HG03469 (cell line): ENCODE measurements around the gene SEC24C.
"Not testable (repeated sequence)": the region's sequence is repeated elsewhere in the genome, so short reads cannot be mapped to it uniquely, and the experiment has no call there.

ENCODE experiments used
- ATAC-seq: cut with Tn5 transposase; IDR thresholded peaks from one replicate; pipeline ENCODE4 v1.9.1; 2021; ENCODE audit warnings: mild to moderate bottlenecking, moderate library complexity, moderate number of reproducible peaks; ENCODE audit not compliant: unreplicated experiment

The SEC24C gene

DNA sequence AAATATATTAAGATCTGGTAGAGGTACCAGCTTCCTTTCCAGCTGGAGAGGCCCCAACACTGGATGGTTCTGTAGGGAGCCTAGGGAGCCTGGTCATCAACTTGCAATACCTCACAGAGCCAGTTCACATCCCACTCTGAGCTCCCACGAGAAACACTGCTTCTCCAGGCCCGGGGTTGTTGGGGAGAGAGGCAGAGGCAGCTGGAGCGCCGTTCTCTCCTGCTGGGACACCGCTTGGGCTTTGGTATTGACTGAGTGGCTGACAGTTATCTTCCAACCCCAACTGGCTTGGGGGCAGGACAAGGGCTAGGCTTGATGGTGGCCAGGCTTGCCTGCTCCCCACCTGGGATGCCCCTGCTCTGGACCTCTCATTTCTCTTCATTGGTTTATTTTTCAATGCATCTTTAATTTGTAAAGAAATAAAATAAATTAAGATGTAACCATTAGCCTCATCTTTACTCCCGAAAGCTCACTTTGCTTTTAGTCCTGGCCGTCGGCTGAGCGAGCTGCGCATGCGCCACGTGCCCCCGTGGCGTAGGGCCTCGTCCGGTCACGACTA, 27.6 kb downstream of the SEC24C start:
- peak; percentile 23 for ATAC-seq

DNA sequence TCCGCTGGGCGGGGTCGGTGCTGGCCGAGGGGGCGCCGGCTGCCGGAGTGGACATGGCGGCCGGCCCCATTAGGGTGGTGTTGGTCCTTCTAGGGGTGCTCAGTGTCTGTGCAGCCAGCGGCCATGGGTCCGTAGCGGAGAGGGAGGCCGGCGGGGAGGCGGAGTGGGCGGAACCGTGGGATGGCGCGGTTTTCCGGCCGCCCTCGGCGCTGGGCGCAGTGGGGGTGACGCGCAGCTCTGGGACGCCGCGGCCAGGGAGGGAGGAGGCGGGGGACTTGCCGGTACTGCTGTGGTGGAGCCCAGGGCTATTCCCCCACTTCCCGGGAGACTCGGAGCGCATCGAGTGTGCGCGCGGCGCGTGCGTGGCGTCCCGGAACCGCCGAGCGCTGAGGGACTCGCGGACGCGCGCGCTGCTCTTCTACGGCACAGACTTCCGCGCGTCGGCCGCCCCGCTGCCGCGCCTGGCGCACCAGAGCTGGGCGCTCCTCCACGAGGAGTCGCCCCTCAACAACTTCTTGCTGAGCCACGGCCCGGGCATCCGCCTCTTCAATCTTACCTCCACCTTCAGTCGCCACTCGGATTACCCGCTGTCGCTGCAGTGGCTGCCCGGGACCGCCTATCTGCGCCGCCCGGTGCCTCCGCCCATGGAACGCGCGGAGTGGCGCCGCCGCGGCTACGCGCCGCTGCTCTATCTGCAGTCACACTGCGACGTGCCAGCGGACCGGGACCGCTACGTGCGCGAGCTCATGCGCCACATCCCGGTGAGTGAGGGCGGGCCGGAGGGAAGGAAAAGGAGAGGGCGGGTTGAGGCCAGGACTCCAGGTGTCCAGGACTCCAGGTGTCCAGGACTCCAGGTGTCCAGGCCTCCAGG, 28.3 kb downstream of the SEC24C start:
- ATAC-seq: peak; percentile 29

DNA sequence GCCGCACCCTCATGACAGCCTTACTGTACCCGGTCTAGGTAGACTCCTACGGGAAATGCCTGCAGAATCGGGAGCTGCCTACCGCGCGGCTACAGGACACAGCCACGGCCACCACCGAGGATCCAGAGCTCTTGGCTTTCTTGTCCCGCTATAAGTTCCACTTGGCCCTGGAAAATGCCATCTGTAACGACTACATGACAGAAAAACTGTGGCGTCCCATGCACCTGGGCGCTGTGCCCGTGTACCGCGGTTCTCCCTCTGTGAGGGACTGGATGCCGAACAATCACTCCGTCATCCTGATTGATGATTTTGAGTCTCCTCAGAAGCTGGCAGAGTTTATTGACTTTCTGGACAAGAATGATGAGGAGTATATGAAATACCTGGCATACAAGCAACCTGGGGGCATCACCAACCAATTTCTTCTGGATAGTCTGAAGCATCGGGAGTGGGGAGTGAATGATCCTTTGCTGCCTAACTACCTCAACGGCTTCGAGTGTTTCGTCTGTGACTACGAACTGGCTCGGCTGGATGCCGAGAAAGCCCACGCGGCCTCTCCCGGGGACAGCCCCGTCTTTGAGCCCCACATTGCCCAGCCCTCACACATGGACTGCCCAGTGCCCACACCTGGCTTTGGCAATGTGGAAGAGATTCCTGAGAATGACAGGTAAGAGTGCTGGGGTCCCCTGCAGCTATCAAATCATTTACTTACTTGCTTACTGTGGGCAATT, 29.1 kb downstream of the SEC24C start:
- no peak for ATAC-seq

DNA sequence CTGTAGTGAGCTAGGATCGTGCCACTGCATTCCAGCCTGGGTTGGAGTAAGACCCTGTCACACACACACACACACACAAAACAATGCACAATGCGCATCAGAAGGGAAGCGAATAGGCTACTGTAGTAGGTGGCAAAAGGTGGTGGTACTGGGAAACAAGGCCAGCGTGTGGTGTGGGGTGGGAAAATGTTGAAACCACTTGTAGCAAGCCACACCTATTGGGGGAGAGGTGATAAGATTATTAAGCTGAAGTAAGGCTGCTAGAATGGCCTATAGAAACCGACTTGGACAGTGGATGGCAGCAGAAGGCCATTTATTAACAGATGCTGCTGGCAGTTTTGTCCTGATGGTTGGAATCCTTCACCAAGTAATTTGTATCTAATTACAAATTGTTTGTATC, 30.5 kb downstream of the SEC24C start:
- ATAC-seq: no peak

DNA sequence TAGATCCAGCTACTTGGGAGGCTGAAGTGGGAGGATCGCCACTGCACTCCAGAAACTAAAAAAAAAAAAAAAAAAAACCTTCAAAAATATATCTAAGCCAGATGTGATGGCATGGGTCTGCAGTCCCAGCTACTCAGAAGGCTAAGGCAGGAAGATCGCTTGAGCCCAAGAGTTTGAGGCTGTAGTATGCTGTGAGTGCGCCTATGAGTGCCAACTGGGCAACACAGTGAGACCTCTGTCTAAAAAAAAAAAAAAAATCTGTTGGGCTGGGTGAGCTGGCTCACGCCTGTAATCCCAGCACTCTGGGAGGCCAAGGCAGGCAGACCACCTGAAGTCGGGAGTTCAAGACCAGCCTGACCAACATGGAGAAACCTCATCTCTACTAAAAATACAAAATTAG, 34.8 kb downstream of the SEC24C start:
- ATAC-seq: no peak

DNA sequence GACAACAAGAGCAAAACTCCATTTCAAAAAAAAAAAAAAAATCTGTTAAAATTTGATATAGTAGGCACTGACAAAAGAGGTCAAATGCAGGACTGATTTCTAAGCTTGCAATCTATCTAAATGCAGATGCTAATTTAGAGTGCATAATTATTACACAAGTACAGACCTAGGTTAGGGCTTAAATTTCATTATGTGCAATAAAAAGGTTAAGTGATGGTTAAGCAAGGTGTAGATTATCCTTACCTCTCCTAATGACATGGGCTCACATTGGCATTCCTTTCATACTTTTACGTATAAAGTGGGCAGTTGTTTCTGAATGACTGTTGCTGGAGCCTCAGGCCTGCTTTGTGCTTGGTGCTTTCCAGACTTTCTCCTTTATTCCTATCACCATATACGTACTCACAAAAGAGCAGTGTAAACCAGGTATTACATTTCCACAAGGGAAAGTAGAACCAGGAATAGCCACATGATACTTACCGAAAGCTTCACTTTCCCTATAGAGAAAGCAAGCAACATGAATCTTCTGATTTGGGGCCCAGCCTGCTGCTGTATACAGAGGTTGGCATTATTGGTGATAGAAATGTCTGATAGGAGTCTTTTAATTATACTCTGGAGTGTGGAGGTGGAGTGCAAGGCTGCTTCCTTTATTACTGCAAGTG, 35.5 kb downstream of the SEC24C start:
- ATAC-seq: no peak

DNA sequence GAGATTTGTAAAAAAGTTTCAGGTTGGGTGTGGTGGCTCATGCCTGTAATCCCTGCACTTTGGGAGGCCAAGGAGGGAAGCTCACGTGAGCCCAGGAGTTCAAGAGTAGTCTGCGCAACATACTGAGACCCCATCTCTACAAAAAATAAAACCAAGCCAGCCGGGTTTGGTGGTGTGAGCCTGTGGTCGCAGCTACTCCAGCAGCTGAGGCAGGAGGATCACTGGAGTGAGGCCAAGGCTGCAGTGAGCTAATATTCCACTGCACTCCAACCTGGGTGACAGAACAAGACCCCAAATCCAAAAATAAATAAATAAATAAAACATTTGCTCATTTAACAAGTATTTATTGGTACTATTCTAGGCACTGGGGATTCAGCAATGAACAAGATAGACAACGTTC, 36.1 kb downstream of the SEC24C start:
- ATAC-seq: no peak

DNA sequence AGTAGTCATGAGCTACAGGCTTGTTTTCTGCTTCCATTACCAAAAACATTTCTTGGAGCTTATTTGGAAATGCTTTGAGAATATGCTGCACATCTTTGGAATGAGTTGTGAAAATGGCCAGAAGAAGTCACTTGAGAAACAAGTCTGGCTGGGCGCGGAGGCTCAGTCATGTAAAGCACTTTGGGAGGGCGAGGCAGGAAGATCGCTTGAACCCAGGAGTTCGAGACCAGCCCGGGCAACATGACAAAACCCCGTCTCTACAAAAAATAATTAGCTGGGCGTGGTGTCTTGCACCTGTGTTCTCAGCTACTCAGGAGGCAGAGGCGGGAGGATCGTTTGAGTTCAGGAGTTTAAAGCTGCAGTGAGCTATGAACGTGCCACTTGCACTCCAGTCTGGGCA, 36.8 kb downstream of the SEC24C start:
- no peak for ATAC-seq

DNA sequence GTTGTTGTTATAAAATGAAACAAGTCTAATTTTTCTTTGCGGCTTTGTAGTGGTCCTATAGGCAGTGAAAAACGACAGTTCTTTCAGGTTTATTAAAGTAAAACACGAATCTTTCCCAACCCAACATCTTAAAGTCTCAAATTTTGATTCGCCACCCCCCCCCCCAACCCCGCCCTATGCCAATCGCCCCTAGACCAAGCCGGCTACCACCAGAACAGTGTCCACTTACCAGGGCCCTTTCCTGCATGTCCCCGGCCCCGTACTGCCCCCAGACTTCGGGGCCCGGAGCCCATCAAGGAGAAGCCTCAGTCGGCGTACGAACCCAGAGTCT, 37.3 kb downstream of the SEC24C start:
- ATAC-seq: no peak

DNA sequence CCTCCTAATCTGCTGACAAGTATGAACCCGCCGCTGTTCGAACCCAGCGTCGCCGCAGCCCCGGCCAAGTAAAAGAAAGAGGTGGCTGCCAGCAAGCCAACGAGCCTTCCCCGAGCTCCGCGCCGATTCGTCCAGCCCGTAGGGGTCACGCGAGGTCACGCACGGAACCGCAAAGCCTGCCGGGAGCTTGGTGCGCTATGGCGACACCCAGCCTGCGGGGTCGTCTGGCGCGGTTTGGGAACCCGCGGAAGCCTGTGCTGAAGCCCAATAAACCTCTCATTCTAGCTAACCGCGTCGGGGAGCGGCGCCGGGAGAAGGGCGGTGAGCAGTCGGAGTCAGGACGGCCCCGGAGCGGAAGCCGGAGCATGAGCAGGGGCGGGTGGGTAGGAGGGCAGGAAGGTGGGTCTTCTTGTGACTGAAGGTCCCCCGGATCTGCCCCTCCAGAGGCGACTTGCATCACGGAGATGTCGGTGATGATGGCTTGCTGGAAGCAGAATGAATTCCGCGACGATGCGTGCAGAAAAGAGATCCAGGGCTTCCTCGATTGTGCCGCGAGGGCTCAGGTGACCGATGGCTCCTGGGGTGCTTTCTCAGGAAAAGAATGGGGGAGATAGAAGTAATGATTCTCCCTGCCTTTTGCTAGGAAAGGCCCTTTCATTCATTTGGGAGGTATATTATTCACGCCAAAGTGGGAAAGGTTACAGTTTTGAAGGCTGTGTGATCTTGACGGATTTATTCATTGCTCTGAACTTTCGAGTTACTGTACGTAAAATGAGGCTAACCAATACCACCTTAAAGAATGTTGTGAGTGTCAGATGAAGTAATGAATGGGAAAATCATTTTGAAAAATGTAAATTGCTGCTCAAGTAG, 37.9 kb downstream of the SEC24C start, which contains the start of gene CHCHD1:
CHCHD1 (plus strand) TSS at position 170 of the 870 bp plus-strand sequence; CDS start at position 198, 28 bp downstream.
- ATAC-seq: peak; percentile 49

DNA sequence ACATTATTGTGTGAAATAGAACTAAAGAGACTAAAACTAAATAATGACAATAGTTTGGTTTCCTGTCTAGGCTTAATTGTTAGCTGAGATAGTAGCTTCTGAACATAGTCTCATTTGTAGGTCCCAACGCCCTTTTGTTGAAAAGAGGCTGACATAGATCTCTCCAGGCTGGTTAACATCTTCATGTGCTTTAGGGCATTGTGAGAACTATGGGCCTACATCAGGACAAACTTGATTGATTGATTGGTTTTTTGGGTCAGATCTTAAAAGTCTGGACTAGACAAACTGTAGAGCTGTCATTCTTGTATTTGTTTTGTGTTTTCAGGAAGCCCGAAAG, 38.5 kb downstream of the SEC24C start:
- no peak for ATAC-seq

DNA sequence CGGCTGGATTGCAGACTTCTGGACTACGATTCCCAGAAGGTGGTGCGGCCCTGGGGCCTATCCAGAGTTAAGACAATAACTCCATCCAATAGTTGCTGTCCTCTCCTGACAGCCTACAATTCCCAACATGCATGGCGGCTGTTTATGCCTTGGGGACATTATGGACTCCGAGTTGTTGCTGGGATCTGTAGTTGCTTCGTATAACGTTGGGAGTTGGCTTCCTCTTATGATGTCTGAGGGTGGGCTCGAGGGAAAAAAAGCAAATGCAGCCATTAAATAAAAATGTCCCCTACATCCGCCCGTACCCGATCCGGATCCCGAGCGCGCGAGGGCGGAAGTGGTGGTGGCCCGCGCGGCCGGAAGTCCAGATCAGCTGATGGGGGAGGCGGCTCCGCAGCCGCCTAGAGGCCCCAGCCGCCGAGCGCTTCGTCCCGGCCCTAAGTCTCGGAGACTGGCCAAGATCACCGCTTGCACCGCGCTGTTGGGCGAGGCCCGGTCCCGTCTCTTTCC, 41.1 kb downstream of the SEC24C start, which contains the start of gene ZSWIM8:
ZSWIM8 (plus strand) TSS at position 396 of the 510 bp plus-strand sequence. CDS start 273 bp downstream, outside the sequence.
- ATAC-seq: peak; percentile 44

DNA sequence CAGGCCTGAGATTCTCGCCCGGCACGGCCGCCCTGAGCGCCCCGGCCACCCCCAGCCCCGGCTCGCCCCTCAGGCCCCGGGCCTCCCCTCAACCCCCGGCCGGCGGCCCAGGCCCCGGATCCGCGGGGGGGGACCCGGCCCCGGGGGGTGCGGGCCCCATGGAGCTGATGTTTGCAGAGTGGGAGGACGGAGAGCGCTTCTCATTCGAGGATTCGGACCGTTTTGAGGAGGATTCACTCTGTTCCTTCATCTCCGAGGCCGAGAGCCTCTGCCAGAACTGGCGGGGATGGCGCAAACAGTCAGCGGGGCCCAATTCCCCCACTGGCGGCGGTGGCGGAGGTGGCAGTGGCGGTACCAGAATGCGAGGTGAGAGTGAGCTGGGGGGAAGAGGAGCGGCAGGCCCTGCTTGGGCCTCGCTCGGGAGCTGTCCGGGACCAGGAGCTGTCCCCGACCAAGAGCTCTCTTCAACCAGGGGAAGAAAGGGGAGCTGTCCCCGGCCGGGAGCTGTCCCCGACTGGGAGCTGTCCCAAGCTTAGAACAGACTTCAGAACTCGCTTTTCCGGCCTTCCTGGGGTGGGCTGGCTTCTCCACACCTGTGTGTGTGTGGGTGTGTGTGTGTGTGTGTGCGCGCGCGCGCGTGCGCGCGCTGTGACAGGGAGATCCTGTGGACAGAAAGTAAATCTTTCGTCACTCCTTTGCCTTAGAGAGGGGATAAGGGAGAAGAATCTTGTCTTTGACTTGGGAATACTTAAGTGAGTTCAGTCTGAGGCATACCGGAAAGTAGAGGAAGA, 41.7 kb downstream of the SEC24C start:
- ATAC-seq: peak; percentile 9

DNA sequence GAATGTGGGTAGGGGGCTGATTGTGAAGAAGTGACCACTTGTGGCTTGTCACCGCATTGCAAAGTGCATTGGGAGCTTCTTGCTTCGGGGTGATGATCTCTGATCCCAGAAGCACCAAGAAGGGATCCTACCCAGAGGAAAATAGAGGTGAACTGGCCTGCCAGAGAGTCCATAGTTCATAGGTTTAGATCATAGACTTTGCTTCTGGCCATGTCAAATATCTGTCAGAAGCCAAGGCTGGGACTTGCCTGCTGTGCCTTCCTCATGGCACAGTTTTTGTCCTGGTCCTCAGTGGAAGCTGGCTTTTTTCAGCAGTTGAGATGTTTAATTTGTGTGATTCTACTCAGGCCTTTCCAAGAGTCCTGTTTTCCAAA, 42.3 kb downstream of the SEC24C start:
- no peak for ATAC-seq

DNA sequence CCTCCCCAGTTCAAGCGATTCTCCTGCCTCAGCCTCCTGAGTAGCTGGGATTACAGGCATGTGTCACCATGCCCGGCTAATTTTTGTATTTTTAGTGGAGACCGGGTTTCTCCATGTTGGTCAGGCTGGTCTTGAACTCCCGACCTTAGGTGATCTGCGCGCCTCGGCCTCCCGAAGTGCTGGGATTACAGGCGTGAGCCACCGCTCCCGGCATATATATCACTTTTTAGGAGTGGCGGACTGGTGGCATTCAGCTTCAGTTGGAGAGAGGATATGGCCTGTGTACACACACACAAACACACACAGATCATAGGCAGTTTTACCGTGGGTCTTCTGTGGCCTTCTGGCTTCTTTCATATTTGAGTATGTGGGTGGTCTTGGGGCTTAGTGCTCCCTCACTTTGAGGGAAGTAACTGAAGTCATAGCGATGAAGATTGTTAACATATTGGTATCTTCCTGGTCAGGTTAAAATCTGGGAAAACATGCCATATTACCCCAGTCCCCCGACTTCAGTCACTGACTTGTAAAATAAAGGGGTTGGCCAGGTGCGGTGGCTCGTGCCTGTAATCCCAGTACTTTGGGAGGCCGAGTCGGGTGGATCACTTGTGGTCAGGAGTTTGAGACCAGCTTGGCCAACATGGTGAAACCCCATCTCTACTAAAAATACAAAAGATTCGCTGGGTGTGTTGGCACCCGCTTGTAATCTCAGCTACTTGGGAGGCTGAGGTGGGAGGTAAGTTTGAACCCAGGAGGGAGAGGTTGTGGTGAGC, 43.0 kb downstream of the SEC24C start:
- ATAC-seq: not testable (repeated sequence)

DNA sequence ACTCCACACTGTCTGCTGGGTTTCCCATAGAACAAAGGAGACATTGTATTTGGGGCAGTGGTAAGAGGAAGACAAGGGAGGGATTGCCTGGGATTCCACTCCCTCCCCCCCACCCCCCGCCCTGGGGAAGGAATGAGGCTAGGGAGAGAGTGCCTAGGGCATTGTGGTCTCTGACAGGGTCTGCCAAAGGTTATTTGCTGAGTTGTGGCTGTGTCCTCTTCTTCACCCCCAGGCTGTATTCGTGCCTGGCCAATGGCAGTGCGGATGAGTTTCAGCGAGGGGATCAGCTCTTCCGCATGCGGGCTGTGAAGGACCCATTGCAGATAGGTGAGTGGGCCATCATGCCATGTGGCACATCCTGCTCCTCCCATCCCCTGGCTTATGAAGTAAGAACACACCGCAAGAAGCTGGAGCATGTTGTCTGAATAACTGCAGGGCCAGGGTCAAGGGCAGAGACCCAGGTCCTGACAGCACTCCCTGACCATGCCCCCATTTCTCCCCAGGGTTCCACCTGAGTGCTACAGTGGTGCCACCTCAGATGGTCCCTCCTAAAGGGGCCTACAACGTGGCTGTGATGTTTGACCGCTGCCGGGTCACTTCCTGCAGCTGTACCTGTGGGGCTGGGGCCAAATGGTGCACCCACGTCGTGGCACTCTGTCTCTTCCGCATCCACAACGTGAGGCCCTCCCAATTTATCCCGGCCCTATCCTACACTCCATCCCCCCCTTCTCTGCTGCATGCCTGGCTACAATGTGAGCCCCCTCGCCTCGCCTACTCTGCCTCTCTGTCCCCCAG, 44.9 kb downstream of the SEC24C start:
- ATAC-seq: no peak

DNA sequence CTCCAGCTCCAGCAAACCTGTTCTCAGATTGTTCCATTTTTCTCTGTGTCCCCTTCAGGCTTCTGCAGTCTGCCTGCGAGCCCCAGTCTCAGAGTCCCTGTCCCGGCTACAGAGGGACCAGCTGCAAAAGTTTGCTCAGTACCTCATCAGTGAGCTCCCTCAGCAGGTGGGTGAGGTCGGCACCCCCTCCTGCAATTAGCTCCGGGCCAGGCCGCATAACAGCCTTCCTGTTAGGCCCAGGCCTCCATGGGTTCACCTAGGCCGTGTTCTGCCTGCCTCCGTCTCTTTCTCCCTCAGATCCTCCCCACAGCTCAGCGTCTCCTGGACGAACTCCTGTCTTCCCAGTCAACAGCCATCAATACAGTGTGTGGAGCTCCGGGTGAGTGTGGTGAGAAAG, 45.5 kb downstream of the SEC24C start:
- ATAC-seq: no peak
